Stimulated activated CD4-positive, alpha-beta T cell treated with anti-CD3 and anti-CD28 coated beads, Interleukin-1b, Interleukin-23, amount 100 ng/mL, for 48 hours (primary cell): ENCODE measurements around the gene PTK6.

Experiments used
- DNase-seq: peaks from one replicate; pipeline ENCODE4 v3.0.0-alpha.2; 2020

The PTK6 gene

GRCh38 chr20:63568986-63569949 is 32.1 kb upstream of the PTK6 start:
- no peak for DNase-seq

DNA sequence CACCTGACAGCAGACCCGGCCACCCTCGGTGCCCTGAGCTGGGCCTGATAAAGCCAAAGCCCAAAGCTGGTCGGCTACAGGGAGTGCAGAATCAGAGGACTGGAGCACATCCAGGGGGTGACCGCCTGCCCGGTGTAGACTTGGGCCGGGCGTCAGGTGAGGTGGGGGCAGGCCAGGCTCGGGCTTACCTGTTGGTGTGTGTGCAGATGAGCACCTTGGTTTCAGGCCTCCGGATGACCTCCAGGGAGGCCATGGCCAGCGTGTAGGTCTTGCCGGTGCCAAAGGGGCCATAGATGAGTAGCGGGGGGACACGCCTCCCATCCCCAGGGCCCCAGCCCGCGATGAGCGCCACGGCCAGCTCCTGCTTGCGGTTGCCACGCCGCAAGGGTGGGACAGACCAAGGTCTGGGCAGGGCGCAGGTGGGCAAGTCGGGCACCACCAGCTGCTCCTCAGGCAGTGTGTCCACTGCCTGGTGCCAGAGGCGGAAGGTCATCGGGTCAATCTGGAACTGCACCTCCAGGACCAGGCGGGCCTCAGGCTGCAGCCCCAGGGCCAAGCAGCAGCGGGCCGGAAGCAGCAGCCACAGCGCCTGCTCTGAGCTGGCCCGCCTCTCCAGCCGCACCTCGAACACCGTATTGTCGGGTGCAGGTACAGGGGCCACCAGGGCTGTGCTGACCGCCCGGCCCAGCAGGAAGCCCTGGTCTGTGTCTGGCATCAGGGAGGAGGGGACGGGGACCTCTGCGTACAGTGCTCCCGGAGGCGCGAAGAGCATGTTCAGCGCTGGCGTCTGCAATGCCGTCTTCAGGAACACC is 31.2 kb upstream of the PTK6 start:
- no peak for DNase-seq

- DNase-seq, result peak; percentile 51
These were observed 30.4 kb upstream of the PTK6 start for GRCh38 chr20:63567386-63568169.

DNA sequence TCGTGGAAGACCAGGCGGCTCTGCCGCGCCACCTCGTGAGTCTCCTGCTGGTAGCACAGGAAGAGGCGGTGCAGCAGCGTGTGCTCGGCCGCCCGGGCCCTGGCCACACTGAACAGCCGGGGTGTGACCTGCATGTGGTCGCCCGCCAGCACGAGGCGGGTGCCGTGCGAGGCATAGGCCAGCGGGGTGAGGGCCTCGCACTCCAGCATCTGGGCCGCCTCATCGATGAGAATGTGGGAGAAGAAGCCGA is 29.9 kb upstream of the PTK6 start:
- DNase-seq, result no peak

DNA sequence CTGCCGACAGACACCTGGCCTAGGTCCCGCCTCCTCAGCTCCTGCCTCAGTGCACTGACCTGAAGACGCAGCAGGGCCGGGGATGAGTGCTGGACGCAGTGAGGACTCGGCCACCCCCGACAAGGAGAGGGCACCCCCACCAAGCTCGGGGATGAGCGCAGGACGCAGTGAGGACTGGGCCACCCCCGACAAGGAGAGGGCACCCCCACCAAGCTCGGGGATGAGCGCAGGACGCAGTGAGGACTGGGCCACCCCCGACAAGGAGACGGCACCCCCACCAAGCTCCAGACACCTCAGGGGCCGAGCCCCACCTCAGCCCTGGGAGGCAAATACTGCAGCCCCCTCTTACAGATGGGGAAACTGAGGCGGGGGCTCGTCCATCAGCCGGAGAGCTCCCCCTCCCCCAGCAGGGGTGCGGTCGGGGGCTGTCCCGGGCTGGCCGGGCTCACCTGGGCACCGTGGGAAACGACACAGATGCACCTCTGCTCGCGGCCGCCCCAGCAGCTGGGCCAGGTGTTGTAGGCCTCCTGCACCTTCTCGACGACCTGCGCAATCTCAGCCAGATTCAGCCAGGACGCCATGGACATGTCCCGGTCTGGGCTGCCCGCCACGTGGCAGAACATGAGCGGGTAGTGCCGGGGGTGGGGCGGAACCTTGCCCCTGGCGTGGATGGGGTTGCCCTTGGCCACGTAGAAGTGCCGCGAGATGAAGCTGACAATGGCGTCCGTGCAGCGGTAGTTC is 29.4 kb upstream of the PTK6 start:
- no peak for DNase-seq

DNA sequence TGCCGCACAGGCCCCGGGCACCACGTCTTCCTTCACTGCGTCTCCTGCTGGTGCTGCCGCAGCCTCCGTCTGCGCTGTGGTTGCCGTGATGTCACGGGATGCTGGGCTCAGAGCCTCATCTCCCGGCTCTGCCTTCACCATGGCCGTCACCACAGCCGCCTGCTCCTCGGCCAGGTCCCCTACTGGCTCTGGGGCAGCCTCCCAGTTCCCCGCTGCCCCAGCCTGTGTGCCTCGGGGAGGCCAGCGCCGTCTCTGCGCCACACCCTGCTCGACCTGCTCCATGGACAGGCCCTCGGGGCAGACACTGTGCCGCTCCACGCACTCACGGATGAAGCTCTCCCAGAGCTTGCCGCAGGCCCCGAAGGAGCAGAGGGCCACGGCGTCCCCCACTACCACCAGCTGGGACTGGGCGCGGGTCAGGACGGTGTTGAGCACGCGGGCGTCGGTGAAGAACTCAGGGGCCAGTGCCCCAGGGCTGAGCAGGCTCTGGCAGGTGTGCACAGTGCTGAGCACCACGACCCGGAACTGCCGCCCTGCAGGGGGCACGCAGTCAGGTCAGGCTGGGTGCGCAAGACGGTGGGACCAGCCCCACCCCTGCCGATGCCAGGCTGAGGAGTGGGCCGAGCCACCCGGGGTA is 28.6 kb upstream of the PTK6 start:
- DNase-seq, result no peak

DNA sequence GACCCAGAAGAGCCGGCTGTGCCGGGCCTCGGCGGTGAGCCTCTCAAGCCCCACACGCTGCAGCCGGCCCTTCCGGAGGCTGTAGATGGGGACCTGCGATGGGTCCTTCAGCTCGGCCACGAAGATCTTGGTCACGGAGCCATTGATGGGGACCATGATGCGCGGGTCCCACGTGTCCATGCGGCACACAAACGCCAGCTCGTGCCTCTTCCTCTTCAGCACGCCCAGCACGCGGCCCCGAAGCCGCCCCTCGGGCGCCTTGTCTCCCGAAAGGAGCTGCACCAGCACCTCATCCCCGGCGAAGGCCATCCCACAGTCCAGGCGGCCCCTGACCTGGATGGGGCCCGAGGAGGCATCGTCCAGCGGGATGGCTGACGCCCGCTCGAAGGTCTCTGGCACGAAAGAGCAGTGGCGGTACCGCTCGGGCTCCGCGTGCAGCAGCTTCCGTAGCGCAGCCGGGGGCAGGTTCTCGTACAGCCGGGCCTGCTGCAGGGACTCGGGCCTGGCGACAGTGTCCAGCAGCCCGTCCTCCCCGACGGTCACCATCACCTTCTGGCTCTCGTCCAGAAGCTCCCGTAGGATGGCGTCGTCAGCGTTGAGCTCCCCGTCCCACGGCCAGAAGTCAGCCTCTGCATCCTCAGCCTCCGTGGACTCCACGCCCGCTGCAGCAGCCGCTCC is 28.0 kb upstream of the PTK6 start:
- no peak for DNase-seq

DNA sequence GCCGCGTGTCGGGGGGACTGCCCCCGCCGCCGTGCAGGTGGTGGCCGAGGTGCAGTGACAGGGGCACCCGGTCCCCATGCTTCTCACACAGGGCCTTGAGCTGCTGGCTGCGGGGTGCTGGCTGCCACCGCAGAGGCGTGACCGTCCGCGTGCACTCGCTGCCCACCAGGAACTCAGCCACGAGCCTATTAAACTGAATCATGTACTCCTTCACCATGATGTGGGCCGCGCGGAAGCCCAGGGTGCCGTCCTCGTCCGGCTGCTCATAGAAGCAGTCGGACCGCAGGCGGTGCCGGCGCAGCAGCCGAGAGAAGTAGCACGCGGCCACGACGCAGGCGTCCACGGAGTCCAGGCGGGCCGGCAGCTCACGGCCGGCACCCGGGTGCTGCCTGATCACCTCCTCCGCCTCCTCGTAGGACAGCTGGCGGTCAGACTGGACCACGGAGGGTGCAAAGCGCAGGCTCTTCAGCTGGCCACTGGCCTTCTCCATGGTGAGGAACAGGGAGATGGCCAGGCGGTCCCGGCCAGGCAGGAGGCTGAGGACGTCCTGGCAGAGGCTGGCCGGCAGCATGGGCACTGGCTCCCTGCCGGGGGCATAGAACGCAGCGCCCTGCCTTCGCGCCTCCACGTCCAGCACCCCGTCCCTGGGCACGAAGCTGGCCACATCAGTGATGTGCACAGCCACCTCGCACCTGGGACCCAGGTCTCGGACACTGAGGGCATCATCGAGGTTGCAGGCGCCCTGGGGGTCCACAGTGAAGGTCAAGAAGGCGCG is 27.0 kb upstream of the PTK6 start:
- no peak for DNase-seq

GRCh38 chr20:63563225-63563935 is 26.2 kb upstream of the PTK6 start:
- DNase-seq, result no peak

GRCh38 chr20:63562461-63563224 is 25.5 kb upstream of the PTK6 start:
- no peak for DNase-seq

- DNase-seq, result no peak
These were observed 24.6 kb upstream of the PTK6 start for GRCh38 chr20:63561624-63562396.

GRCh38 chr20:63560856-63561609 is 23.9 kb upstream of the PTK6 start:
- no peak for DNase-seq

DNA sequence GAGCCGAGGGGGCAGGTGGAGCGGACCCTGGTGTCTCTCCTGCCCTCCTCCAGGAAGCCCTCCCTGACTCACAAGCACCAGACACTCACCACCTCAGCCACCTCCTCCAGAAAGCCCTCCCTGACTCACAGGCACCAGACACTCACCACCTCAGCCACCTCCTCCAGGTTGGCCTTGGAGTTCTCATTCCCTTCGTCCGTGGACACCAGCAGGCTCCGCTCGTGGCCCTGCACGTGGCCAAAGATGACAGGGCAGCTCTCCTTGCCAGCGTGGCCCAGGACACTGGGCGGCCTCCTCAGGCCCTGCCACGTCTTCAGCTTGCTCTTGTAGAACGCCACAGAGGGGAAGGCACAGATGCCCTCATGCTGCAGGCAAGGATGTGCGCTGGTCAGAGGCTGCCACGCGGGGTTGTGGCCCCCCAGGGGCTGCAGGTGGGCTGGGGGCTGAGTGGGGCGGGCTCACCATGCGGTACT is 23.2 kb upstream of the PTK6 start:
- DNase-seq, result no peak

DNA sequence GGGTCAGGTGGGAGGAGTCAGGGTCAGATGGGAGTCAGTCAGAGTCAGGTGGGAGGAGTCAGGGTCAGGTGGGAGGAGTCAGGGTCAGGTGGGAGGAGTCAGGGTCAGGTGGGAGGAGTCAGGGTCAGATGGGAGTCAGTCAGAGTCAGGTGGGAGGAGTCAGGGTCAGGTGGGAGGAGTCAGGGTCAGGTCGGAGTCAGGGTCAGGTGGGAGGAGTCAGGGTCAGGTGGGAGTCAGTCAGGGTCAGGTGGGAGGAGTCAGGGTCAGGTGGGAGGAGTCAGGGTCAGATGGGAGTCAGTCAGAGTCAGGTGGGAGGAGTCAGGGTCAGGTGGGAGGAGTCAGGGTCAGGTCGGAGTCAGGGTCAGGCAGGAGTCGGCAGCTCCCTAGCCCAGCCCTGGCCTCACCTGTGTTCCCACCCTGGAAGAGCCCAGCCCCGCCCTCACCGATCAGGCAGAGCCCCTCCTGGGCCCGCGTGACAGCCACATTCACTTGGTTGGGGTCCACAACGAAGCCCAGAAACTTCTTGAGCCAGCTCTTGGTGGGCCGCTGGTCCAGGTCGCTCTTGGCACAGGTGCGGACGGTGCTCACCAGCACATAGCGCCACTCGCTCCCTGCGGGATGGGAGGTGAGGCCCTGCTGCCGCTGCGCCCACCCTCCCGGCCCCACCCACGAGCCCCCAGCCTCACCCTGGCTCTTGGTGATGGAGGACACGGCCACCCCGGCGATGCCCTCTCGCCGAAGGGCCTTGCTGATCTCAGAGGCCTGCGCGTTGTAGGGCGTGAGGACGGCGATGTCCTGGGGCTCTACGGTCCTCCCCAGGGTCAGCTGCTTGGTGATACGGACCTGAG is 22.5 kb upstream of the PTK6 start:
- peak; percentile 67 for DNase-seq

DNA sequence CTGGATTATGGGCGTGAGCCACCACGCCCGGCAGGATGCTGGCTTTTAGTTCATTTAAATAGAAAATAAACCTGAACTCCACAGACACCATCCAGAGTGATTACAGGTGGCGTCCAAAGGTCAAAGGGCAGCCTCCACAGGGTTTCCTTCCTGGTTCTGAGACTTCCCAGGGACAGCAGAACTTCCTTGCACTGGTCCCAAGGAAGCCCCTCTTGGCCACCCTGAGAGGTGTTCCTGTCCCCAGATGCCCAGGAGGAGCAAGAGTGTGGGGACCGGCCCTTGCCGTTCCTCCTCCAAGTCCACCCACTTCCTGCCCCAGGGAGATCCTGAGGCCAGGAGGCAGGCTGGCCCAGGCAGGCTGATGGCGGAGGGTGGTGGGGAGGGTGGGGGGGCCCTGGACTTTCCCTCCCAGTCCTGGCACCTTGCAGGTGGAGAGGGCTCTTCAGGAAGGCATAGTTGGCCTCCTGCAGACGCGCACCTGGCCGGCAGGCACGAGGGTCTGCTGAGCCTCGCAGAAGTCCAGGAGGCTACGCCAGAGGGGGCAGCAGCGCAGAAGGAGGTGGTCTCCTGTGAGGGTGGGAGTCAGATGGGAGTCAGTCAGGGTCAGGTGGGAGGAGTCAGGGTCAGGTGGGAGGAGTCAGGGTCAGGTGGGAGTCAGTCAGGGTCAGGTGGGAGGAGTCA is 21.8 kb upstream of the PTK6 start:
- no peak for DNase-seq

- DNase-seq, result no peak
These were observed 20.3 kb upstream of the PTK6 start for GRCh38 chr20:63557481-63557891.
